Right atrium auricular region (tissue), 2 donors: ENCODE results near the gene RABIF. TPM values are rescaled to one million over a fixed set of nuclear protein-coding genes. Genes with fewer than 3 reads are reported as not detected.
A peak's percentile ranks its signal among the peaks of the same experiment; 100 is the strongest.
"Not testable (repeated sequence)": the region's sequence is repeated elsewhere in the genome, so short reads cannot be mapped to it uniquely, and the experiment has no call there.

ENCODE experiments used
- DNase-seq: peaks from one replicate; pipeline ENCODE4 v3.0.0-alpha.2; 2019; ENCODE audit warnings: low spot score
- H3K27ac ChIP-seq, 2 donors: fragments of 200-600 bp; sonication (generic); 1 replicate in 1 of 2; 2 replicates in 1 of 2; pipeline ENCODE4 v1.5.1; 2016 to 2019
- H3K27me3 ChIP-seq, 2 donors: fragments of 200-600 bp; sonication (generic); one replicate each; pipeline versions ENCODE4 v1.5.1 to v1.6.0; 2017 to 2019
- H3K36me3 ChIP-seq: fragments of 200-600 bp; sonication (generic); one replicate; pipeline ENCODE4 v1.5.1; 2016
- H3K4me1 ChIP-seq, 2 donors: fragments of 200-600 bp; sonication (generic); one replicate each; pipeline versions ENCODE4 v1.5.1 to v1.6.0; 2017 to 2019
- H3K4me3 ChIP-seq, 2 donors: fragments of 200-600 bp; sonication (generic); 1 replicate in 1 of 2; 2 replicates in 1 of 2; pipeline ENCODE4 v1.5.1; 2017 to 2019; ENCODE audit warnings: mild to moderate bottlenecking in 1 of 2, moderate library complexity in 1 of 2
- H3K9me3 ChIP-seq, 2 donors: fragments of 200-600 bp; sonication (generic); one replicate each; pipeline ENCODE4 v1.5.1; 2019
- CTCF ChIP-seq, 2 donors: fragments of 200-600 bp; sonication (generic); IDR thresholded peaks; one replicate each; pipeline ENCODE4 v1.5.1; 2019; ENCODE audit warnings: antibody characterized with exemption in 2 of 2
- total RNA-seq, 2 donors: library from RNA; depleted of rRNA; stranded (reverse); fragments of >200 nt; gene quantifications; one replicate each; pipeline ENCODE4 v1.1.0, GENCODE V29; 2016

RABIF gene
- total RNA-seq, 2 donors from 2014 or later: 3.0 to 4.3 TPM

DNA sequence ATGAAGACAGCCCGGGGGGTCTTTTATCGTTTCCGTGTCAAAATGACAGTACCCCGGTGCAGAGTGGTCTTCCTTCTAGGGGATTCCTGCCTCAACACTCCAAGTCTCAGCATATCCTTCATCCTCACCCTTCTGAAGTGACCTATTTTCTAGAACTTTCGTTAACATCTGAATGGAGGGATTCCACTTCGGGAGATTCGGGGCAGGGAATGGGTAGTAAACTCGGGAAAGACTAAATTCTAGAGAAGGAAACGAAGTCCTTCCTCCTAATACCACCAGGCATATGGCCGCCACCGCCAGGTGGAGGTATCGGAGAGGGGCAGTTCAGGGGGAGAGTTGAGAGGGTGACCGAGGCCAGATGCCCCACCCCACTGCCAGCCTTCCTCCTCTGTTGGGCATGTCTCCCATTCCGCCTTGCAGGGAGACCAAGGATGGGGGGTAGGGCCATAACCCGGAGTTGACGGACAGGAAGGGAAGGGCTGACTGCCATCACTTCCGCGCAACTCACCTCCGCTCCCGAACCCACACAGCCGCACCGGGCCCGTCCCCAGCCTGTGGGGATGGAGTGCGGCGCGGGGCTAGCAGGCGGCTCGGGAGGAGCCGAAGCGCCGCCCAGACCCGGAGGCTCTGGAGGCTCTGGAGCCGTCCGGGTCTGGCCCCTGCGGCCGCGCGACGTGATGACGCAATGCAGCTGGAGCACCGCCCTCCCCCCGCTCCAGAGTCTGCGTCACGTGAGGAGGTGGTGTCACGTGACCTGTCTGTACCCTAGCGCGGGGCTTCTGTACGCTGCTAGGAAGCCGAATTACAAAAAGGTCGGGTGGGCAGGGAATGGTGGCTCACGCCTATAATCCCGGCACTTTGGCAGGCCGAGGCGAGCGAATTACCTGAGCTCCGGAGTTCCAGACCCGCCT is 37.9 kb upstream of the RABIF start, which contains the start of gene KLHL12:
KLHL12 (minus strand) TSS at position 654 of the 911 bp plus-strand sequence. CDS start 2,072 bp downstream, outside the sequence.
- H3K36me3 ChIP-seq: peaks cover 12% of the 10 kb centered on the region
- peak within 1 kb of the TSS; percentile 89 to 95 for H3K4me3 ChIP-seq
- no peaks in the 10 kb centered on the region for H3K27me3 ChIP-seq
- H3K4me1 ChIP-seq: peaks cover 0 to 5% of the 10 kb centered on the region in 2 donors
- TF ChIP-seq CTCF (IDR thresholded peaks at IDR 0.05): peak; percentile 38 to 77
- peak within 1 kb of the TSS; percentile 96 to 98 for H3K27ac ChIP-seq
- H3K9me3 ChIP-seq: no peaks in the 10 kb centered on the region
- DNase-seq: peak; percentile 95

GRCh38 chr1:202923533-202923932 is 34.6 kb upstream of the RABIF start:
- Histone ChIP-seq H3K4me3 (no peak overlapping the region), H3K27ac (no peak overlapping the region), H3K9me3 (no peaks in the 10 kb centered on the region), H3K36me3 (peaks cover 13% of the 10 kb centered on the region), H3K4me1 (peaks cover 0 to 5% of the 10 kb centered on the region in 2 donors), H3K27me3 (no peaks in the 10 kb centered on the region)
- no peak for DNase-seq
- TF ChIP-seq CTCF (IDR thresholded peaks at IDR 0.05): no peak

DNA sequence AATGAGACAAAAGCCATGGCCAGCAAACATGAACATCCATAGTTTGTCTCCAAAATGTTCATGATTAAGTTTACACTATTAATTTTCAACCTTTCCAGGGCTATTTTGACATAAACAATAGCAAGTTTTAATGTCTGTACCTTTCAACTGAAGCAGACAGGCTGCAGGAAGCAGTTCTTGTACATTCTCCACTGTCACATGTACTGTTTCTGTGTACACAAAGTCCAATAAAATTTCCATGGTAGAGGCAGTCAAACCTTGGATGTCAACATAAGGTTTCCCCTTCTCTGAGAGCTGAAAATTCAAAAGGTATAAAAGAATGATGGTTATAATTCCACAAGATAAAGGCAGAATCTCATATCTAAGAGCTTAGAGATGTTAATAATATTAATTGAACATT is 30.7 kb upstream of the RABIF start:
- H3K27ac ChIP-seq: no peak overlapping the region
- no peak overlapping the region for H3K4me3 ChIP-seq
- H3K4me1 ChIP-seq: no peaks in the 10 kb centered on the region
- H3K27me3 ChIP-seq: no peaks in the 10 kb centered on the region
- H3K36me3 ChIP-seq: peaks cover 39% of the 10 kb centered on the region
- no peaks in the 10 kb centered on the region for H3K9me3 ChIP-seq
- no peak for TF ChIP-seq CTCF (IDR thresholded peaks at IDR 0.05)
- DNase-seq: no peak

GRCh38 chr1:202915146-202915545 is 26.2 kb upstream of the RABIF start:
- Histone ChIP-seq H3K9me3 (no peaks in the 10 kb centered on the region), H3K36me3 (peaks cover 57% of the 10 kb centered on the region), H3K4me3 (no peak overlapping the region), H3K27ac (no peak overlapping the region), H3K4me1 (no peaks in the 10 kb centered on the region), H3K27me3 (no peaks in the 10 kb centered on the region)
- no peak for DNase-seq
- TF ChIP-seq CTCF (IDR thresholded peaks at IDR 0.05): no peak

GRCh38 chr1:202912476-202912875 is 23.5 kb upstream of the RABIF start:
- not testable (repeated sequence) for H3K4me1 ChIP-seq, H3K27me3 ChIP-seq, H3K4me3 ChIP-seq, H3K9me3 ChIP-seq, H3K27ac ChIP-seq, DNase-seq
- H3K36me3 ChIP-seq: peaks cover 68% of the 10 kb centered on the region

- Histone ChIP-seq H3K4me1 (no peaks in the 10 kb centered on the region), H3K27ac (no peak overlapping the region), H3K4me3 (no peak overlapping the region), H3K36me3 (peaks cover 61% of the 10 kb centered on the region), H3K27me3 (no peaks in the 10 kb centered on the region), H3K9me3 (no peaks in the 10 kb centered on the region)
- DNase-seq: no peak
- no peak for TF ChIP-seq CTCF (IDR thresholded peaks at IDR 0.05)
These were observed 20.5 kb upstream of the RABIF start for GRCh38 chr1:202909494-202909893.
